ENCODE measurements around the gene GRB10.

Gene GRB10

GRCh38 chr7:50612704-50613103 lies 170.0 kb downstream of the GRB10 start:
- DNase-seq (ENCODE audit: low read depth in 2 of 2), result no peak

DNA sequence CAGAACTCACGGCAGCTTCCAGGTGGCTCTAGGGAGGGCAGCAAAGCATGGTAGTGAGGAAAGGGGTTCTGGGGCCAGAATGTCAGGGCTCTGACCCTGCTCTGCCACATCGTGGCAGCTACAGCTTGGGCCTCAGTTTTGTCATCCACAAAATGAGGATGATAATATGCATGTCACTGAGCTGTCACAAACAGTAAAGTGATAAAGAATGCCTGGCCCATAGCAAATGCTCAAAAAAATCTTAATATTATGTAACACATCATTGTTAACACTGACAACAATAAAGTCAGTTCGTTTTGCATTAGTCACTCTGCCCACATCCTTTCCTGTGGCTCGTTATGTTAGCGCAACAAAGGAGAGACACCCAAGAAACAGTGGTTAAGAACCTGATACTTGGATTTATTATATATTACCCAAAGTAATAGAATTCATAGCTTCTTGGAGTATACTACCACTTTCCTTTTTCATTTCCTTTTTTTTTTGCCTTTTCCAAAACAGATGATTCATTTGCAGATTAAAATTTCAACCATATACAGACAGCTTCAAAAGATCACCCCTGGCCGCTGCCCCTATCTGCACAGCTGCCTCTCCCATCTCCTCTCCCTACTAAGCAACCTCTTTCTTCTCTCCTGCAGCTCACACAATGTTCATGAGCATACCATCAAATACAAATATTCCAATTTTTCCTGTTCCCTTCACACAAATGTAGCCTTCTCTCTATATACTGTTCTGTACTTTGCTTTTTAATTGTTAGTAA lies 172.0 kb downstream of the GRB10 start:
- DNase-seq (ENCODE audit: low read depth in 2 of 2), result peak in 1 of 2 donors; percentile 9

DNA sequence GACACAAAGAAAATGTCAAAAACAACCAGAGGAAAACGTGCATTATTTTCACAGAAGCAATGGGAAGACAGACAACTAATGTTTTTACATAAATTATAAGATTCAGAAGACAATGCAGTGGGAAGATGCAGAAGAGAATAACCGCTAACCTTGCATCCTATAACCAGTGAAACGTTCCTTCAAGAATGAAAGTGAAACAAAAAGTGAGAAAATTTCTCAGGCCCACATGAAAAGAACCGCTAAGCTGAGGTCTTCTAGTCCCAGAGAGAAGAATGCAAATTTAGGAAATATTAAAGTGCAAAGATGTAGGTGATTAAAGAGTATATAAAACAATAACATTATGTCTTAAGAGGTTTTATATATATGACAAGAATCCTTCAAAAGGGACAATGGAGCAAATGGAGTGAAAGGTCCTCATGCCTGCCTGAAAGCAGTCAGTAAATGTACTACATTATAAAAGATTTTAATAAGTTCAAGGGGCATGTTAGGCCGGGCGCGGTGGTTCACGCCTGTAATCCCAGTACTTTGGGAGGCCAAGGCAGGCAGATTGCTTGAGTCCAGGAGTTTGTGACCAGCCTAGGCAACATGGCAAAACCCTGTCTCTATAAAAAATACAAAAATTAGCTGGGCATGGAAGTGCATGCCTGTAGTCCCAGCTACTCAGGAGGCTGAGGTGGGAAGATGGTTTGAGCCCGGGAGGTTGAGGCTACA lies 174.3 kb downstream of the GRB10 start:
- DNase-seq (ENCODE audit: low read depth in 2 of 2), result no peak

- DNase-seq (ENCODE audit: low read depth in 2 of 2), result no peak
Observed at GRCh38 chr7:50607524-50608125, 175.1 kb downstream of the GRB10 start.

DNA sequence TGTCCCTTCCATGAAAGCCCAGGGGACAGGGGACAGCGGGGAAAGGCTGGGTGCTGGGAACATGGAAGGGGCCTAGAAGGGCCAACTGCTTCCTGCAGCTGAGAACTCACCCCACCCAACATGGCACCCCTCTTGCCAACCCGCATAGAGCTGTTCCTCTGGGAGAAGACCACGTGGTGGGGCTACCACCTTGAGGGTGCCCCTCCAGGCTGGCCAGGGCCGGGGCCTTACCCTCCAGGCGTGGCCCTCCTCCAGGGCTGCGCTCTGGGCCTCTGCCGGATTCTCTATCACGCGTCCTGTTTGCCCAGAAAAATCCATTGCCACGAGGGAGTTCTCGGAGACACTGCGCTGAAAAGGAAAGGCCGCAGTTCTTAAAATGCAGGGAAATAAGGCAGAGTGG lies 177.6 kb downstream of the GRB10 start:
- DNase-seq (ENCODE audit: low read depth in 2 of 2), result no peak

GRCh38 chr7:50603287-50603686 lies 179.4 kb downstream of the GRB10 start:
- no peak for DNase-seq (ENCODE audit: low read depth in 2 of 2)

DNA sequence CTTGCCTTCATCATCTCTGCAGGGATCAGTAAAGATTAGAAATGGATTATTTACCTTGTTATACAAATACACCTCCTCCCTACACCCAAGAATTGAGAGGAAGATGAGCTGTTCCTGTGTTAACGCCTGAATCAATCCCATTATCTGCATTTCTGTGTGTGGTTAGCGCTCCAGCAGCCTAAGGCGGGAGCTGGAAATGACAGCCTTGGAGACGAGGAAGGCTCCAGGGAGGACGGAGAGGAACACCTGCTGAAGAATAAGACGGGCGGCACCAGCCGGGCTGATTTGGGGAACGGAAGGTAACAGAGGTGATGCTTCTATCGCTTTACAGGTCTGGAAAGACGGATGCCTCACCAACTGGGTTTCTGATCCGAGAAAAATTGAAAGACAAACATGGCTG lies 183.3 kb downstream of the GRB10 start:
- DNase-seq (ENCODE audit: low read depth in 2 of 2), result no peak

DNA sequence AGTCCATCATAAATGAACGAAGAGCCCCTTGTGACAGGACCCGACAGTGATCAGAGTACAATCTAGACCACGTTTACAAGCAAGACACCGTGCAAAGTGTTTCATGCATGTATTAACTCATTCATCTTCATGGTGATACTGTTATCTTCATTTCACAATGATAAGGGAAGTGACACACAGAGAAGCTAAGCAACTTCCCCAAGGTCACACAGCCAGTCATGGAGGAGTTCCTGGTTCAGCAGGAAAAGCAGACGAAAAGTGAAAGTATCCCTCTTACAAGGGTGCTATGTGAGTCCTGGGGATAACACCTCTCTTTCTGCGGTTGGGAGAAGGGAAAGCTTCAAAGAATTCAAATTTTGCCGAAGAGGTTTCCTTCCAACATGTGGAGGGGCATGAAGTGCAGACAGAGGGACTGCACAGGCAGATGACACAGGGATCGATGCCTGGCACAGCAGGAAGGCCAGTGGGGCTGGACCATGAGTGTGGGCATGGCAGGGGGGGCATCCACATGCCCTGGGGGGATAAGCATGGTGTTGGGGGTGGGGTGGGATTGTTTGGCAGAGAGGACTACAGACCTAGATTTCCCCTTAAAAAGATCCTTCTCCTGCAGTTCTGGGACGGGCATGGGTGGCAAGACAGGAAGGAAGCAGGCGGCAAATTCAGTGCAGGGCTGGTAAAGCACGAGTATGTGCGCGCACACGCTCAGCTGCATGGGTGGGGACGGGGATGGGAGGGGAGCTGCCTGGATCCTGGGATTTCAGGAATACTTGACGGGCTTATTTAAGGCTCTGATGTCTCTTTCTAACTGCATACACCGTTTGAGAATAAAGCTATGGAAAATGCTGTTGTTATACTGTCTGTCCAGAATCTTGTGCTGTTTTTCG lies 184.0 kb downstream of the GRB10 start:
- no peak for DNase-seq (ENCODE audit: low read depth in 2 of 2)

- no peak for DNase-seq (ENCODE audit: low read depth in 2 of 2)
Observed at GRCh38 chr7:50596484-50596883, 186.2 kb downstream of the GRB10 start.

- DNase-seq (ENCODE audit: low read depth in 2 of 2), result no peak
Observed at GRCh38 chr7:50595491-50596102, 187.1 kb downstream of the GRB10 start.

DNA sequence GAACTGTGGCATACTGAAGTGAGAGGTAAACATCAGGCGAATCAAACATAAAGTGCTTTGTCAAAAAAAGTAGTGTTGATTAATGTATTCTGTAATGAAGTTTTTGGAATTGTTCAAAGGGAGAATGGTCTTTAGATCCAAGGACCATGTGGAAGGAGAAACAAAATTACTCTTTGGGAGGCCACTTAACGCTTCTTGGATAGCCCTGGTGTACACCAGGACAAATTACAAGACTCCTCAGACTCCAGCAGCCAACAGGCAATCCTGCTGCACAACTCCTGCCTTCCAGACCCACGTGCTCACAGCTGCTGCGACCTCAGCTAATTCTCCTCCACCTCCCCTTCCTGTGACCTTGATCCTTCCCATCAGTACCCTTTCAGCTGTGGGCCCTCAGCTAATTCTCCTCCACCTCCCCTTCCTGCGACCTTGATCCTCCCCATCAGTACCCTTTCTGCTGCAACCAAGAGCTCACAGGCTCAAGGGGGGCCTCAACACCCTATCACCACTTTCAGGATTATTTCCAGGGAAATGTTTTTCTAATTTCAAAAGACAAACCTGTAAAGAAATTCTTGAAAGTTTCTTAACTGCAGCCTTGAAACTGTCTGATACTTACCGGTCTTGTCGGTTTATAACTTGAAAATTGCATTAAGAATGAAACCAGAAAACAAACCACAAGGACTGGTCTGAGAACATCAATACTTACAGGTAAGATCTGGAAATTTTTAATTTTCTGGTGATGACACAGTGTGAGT lies 187.8 kb downstream of the GRB10 start:
- DNase-seq (ENCODE audit: low read depth in 2 of 2), result no peak

DNA sequence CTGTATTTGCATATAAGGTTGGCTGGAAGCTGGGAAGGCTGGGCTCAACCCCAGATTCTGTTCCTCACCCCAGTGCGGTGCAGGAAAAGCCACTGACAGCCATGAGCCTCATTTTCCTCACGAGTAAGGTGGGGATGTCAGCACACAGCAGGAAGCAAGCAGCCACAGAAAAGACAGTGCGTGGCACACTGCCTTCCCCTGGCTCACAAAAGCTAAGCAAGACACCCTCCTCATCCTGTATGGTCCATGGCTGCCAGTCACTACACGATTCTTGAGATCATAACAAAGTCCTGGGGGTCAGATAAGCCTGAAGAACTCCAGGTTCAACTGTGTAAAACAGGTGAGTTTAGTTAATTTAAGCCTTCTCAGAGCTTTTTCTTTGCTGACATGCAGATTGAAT lies 188.6 kb downstream of the GRB10 start:
- no peak for DNase-seq (ENCODE audit: low read depth in 2 of 2)

GRCh38 chr7:50592940-50593339 lies 189.8 kb downstream of the GRB10 start:
- no peak for DNase-seq (ENCODE audit: low read depth in 2 of 2)

DNA sequence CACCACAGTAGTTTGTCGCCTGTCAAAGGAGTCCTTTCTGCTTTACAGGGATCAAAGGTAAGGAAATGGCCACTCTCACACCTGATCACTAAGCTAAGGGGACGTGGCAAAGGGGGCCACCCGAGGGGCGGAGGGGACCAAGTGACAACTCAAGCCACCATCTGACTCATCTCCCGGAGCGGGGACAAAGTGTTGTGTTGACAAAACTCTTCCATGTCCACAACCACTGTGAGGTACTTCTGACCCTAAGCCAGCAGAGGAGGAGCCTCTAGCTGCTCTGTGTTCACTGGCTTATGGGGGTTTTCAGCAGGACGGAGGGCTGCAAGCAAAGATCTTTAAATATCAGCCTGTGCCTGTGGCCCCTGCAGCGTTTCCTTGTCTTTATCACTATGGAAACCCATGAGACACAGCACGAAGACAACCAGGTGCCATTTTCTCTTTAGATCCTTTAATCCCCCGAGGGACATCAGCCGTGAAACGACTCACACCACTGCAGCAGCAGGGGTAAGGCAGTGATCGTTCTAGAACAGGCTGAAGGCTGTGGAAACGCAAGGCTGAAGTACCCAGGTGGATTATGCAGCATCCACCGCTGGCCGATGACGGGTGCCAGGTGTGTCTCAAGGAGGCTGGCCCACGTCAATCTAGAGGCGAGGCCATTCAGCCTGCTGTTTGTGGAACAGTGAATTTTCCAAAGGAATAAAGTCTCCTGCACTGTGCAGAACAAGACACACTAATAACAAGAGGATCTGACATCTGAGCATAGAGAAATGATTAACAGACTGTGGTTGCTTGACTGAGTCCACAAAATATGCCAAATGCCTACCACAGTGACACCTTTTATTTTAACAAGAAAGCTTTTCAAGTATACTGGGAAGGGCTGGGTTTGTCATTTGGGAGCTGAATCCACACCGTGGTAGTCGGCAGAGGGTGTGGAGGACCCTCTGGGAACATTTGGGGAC lies 190.9 kb downstream of the GRB10 start:
- no peak for DNase-seq (ENCODE audit: low read depth in 2 of 2)

DNA sequence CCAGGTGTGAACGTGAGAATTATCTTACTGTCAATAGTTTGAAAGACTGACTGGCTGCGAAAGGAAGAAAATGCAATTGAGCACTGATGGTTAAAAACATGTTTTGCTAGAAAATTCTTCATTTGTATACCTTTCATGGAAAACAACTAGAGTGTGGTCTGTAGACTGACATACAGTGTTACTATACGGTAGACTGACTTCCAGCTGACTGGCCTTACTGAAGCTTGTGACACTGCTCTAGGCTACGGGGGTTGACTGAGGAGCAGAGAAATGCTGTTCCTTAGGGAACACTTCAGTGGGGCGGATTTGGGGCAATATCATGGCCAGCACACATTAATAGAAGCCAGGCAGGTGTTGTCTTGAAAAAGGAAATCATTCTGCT lies 191.6 kb downstream of the GRB10 start:
- no peak for DNase-seq (ENCODE audit: low read depth in 2 of 2)

DNA sequence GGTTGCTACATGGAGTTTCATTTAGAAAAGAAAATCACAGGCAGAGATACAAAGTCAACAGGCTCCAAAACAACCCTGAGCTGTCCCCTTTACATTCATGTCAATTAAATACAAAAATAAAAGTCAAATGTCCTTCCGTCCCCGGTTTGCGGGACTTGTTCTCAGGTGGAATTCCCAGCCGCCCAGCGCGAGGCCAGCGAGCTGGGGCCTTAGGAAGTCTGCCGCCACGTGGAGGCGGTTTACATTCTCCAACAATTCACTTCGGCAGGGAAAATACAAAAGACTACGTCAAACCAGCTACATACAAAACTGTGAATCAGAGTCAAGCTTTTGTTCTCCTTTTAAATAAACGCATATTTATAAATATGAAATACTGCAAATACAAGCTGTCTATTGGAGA lies 192.2 kb downstream of the GRB10 start:
- DNase-seq (ENCODE audit: low read depth in 2 of 2), result no peak

GRCh38 chr7:50589364-50589763 lies 193.3 kb downstream of the GRB10 start:
- no peak for DNase-seq (ENCODE audit: low read depth in 2 of 2)

GRCh38 chr7:50588937-50589336 lies 193.8 kb downstream of the GRB10 start:
- no peak for DNase-seq (ENCODE audit: low read depth in 2 of 2)

DNA sequence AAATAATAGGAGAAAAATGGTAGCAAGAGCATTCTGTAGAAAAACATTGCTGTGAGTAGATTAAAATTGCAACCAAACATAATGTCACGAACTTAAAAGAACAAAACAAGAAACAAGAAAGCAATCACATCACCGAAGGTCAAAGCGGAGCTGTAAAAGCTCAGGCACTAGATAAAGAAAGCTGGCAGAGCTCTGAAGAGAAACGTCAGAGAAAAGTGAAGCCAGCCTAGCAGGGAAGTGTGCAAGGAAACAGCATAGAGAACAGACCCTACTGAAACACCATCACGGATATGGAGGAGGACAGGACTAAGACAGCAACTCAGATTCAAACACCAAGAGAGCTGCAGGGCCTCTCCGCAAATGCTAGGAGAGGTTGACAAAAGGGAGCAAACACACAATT lies 195.0 kb downstream of the GRB10 start:
- no peak for DNase-seq (ENCODE audit: low read depth in 2 of 2)
